ENCODE measurements around the gene SLC6A8.
"Not testable (repeated sequence)": the region's sequence is repeated elsewhere in the genome, so short reads cannot be mapped to it uniquely, and the experiment has no call there.

SLC6A8 gene

GRCh38 chrX:153694256-153694655, 6.5 kb downstream of the SLC6A8 start:
- DNase-seq = not testable (repeated sequence)

GRCh38 chrX:153694687-153695270, 7.1 kb downstream of the SLC6A8 start:
- no peak for DNase-seq

GRCh38 chrX:153696100-153696499, 8.4 kb downstream of the SLC6A8 start:
- DNase-seq = no peak

- not testable (repeated sequence) for DNase-seq
Measured at GRCh38 chrX:153696538-153696937, 8.8 kb downstream of the SLC6A8 start.

- DNase-seq = not testable (repeated sequence)
Measured at GRCh38 chrX:153696986-153697722, 9.4 kb downstream of the SLC6A8 start.

GRCh38 chrX:153697924-153698865, 10.5 kb downstream of the SLC6A8 start:
- DNase-seq = no peak

- not testable (repeated sequence) for DNase-seq
Measured at GRCh38 chrX:153699210-153699783, 11.6 kb downstream of the SLC6A8 start.

- DNase-seq = not testable (repeated sequence)
Measured at GRCh38 chrX:153699784-153700371, 12.2 kb downstream of the SLC6A8 start.

- no peak for DNase-seq
Measured at GRCh38 chrX:153700376-153700945, 12.7 kb downstream of the SLC6A8 start.

- DNase-seq = no peak
Measured at GRCh38 chrX:153700967-153701366, 13.2 kb downstream of the SLC6A8 start.

- no peak for DNase-seq
Measured at GRCh38 chrX:153701706-153702105, 14.0 kb downstream of the SLC6A8 start.

GRCh38 chrX:153702336-153703035, 14.8 kb downstream of the SLC6A8 start:
- DNase-seq = no peak

GRCh38 chrX:153703036-153703370, 15.3 kb downstream of the SLC6A8 start:
- DNase-seq = no peak

GRCh38 chrX:153704021-153704526, 16.3 kb downstream of the SLC6A8 start:
- no peak for DNase-seq

- not testable (repeated sequence) for DNase-seq
Measured at GRCh38 chrX:153704631-153705402, 17.1 kb downstream of the SLC6A8 start.

- not testable (repeated sequence) for DNase-seq
Measured at GRCh38 chrX:153705403-153706060, 17.8 kb downstream of the SLC6A8 start.

GRCh38 chrX:153706799-153707198, 19.1 kb downstream of the SLC6A8 start:
- no peak for DNase-seq

- DNase-seq = no peak
Measured at GRCh38 chrX:153707406-153707805, 19.7 kb downstream of the SLC6A8 start.

GRCh38 chrX:153708415-153708814, 20.7 kb downstream of the SLC6A8 start:
- DNase-seq = peak; percentile 28
